ENCODE results near the gene CGREF1. TPM values are rescaled to one million over a fixed set of nuclear protein-coding genes. Genes with fewer than 3 reads are reported as not detected.

Gene CGREF1, protein sequence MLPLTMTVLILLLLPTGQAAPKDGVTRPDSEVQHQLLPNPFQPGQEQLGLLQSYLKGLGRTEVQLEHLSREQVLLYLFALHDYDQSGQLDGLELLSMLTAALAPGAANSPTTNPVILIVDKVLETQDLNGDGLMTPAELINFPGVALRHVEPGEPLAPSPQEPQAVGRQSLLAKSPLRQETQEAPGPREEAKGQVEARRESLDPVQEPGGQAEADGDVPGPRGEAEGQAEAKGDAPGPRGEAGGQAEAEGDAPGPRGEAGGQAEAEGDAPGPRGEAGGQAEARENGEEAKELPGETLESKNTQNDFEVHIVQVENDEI
- 3.6 TPM for total RNA-seq

DNA sequence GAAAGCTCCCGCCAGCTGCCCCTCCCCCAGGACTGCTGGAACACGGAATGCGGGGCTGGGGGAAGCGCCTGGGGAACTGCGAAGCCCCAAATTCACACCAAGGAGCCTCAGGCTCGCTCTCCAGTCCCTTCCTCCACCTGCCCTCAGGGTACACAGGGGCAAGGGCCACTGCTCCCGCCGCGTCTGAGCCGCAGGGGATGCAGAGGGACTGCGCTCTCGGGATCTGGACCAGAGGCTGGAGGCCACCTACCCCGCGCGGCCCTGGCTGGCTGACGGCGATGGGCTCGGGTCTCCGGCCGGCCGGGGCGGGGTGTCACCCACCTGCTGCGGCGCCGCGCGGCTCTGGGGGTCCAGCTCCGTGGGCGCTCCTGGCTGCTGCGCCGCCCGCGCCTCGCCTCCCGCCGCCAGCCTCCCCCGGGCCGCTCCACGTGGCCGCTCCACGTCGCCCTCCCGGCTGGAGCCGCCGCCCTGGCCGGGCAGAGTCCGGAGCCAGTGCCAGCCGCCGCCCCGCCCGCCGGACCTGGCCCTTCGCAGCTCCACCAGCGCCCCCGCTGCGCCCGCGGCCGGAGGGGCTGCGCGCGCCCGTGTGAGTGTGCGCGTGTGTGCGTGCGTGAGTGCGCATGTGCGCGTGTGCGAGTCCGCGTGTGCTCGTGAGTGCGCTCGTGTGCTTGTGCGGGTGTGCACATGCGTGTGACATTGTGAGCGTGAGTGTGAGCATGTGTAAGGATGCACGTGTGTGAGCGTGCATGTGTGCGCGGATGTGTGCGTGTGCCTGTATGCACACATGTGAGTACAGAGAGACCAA lies at the start of gene CGREF1:
Gene CGREF1 (minus strand): TSS at position 604 of the 805 bp plus-strand sequence. CDS start 14,762 bp downstream, outside the sequence.

GRCh38 chr2:27148801-27149439 lies 30.0 kb upstream of the CGREF1 start, which contains the start of gene TCF23:
Gene TCF23, plus strand, starts transcription at chr2:27149004. Its CDS starts 130 bp downstream, at chr2:27149134.

GRCh38 chr2:27139310-27139709 lies 20.4 kb upstream of the CGREF1 start, which contains the start of gene PRR30:
Gene PRR30, minus strand, starts transcription at chr2:27139410. Its CDS starts 1,081 bp downstream, at chr2:27138329.

DNA sequence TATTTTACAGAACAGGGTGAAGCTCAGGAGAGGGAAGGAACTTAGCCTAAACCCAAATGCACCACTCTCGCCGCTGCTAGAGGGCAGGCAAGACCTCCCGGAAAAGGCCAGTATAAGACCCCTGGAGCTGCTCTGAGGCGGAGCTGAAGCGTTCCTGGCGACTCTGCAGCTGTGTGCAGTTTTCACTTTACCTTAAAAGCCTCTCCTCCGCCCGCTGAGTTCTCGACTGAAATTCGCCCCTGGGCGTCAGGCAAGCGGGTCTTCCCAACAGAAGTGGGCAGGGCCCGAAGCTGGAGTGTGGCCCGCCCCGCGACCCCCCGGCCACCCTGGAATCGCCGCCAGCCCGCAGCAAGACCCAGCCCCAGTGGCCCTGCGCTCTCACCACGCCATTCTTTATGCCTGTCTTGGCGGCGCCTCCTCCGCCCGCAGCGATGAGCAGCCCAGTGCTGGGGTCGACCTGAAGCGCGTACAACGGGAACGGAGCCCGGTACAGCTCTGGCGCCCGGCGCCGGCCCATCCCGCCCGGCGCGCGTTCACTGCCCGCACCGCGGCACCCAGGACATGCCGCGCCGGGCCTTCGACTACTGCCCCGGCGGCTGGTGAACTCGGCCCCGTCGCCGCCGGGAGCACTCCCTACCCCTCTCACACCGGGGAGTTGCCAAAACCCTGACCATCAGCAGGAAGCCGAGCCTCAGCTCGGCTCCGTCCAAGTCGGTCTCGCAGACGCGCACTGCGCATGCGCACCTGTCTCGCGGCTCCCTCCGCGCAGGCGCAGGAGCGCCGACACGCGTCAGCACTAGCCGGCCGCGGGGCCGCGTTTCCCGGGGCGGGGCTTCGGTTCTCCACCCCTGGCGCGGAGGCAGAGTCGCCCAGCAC lies 15.2 kb upstream of the CGREF1 start, which contains the start of gene PREB:
Gene PREB (minus strand): TSS at position 732 of the 876 bp plus-strand sequence. CDS start 215 bp downstream, at position 517.

GRCh38 chr2:27123302-27124150 lies 4.6 kb upstream of the CGREF1 start, which contains the start of gene ABHD1:
Gene ABHD1, plus strand, starts transcription at chr2:27123815. Its CDS starts 134 bp downstream, at chr2:27123949.

DNA sequence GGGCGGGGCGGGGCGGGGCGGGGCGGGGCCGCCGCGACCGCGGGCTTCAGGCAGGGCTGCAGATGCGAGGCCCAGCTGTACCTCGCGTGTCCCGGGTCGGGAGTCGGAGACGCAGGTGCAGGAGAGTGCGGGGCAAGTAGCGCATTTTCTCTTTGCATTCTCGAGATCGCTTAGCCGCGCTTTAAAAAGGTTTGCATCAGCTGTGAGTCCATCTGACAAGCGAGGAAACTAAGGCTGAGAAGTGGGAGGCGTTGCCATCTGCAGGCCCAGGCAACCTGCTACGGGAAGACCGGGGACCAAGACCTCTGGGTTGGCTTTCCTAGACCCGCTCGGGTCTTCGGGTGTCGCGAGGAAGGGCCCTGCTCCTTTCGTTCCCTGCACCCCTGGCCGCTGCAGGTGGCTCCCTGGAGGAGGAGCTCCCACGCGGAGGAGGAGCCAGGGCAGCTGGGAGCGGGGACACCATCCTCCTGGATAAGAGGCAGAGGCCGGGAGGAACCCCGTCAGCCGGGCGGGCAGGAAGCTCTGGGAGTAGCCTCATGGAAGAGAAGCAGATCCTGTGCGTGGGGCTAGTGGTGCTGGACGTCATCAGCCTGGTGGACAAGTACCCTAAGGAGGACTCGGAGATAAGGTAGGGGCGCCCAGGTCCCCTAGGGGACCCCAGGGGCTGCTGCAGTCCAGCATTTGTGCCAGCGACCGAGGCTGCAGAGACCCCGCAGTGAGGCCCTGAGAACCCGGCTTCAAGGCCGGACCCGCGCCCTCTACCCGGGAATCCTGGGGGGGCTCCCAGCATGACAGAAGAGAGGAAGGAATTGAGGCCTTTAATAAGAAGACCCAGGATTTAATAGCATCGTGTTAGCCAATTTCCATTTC lies 32.0 kb downstream of the CGREF1 start, which contains the start of gene KHK:
Gene KHK (plus strand): TSS at position 49 of the 870 bp plus-strand sequence. CDS start 488 bp downstream, at position 537.

GRCh38 chr2:27078267-27079194 lies 40.4 kb downstream of the CGREF1 start, which contains the start of gene EMILIN1:
Gene EMILIN1, plus strand, starts transcription at chr2:27078615. Its CDS starts 451 bp downstream, at chr2:27079066.

GRCh38 chr2:27071277-27071989 lies 47.5 kb downstream of the CGREF1 start, which contains the start of gene OST4:
Gene OST4, minus strand, starts transcription at chr2:27071654.

GRCh38 chr2:27050996-27051901 lies 67.7 kb downstream of the CGREF1 start, which contains the start of gene AGBL5:
Gene AGBL5, plus strand, starts transcription at chr2:27051668. Its CDS starts 1,291 bp downstream, at chr2:27052959.

Other genes with a start within 250 kb of the CGREF1 start
- gene MAPRE3, start 148.5 kb downstream of the CGREF1 start, total RNA-seq = 7.0 TPM
- 33.5 TPM for gene TMEM214, start 86.2 kb downstream of the CGREF1 start, total RNA-seq
- 31.6 TPM for gene AGBL5, start 67.5 kb downstream of the CGREF1 start, total RNA-seq
- 166 TPM for gene OST4, start 47.5 kb downstream of the CGREF1 start, total RNA-seq
- 164 TPM for gene EMILIN1, start 40.5 kb downstream of the CGREF1 start, total RNA-seq
- 18.2 TPM for gene KHK, start 32.4 kb downstream of the CGREF1 start, total RNA-seq
- 0.47 TPM for gene ABHD1, start 4.7 kb upstream of the CGREF1 start, total RNA-seq
- 27.2 TPM for gene PREB, start 15.5 kb upstream of the CGREF1 start, total RNA-seq
- gene PRR30, start 20.3 kb upstream of the CGREF1 start, total RNA-seq = not detected
- gene TCF23, start 29.9 kb upstream of the CGREF1 start, total RNA-seq = 0.35 TPM
- 146 TPM for gene ATRAID, start 92.9 kb upstream of the CGREF1 start, total RNA-seq
- 31.8 TPM for gene SLC5A6, start 93.1 kb upstream of the CGREF1 start, total RNA-seq
- 52.7 TPM for gene CAD, start 98.2 kb upstream of the CGREF1 start, total RNA-seq
- gene SLC30A3, start 143.9 kb upstream of the CGREF1 start, total RNA-seq = 2.2 TPM
- gene DNAJC5G, start 156.3 kb upstream of the CGREF1 start, total RNA-seq = 0.12 TPM
- 10.4 TPM for gene TRIM54, start 163.3 kb upstream of the CGREF1 start, total RNA-seq
- 2.5 TPM for gene UCN, start 189.3 kb upstream of the CGREF1 start, total RNA-seq
- gene MPV17, start 204.0 kb upstream of the CGREF1 start, total RNA-seq = 36.4 TPM
- gene GTF3C2, start 237.6 kb upstream of the CGREF1 start, total RNA-seq = 47.6 TPM

All from metanephros (tissue), 1 donor.